ENCODE results near the gene BARX1.
"Not testable (repeated sequence)": the region's sequence is repeated elsewhere in the genome, so short reads cannot be mapped to it uniquely, and the experiment has no call there.

The BARX1 gene, protein sequence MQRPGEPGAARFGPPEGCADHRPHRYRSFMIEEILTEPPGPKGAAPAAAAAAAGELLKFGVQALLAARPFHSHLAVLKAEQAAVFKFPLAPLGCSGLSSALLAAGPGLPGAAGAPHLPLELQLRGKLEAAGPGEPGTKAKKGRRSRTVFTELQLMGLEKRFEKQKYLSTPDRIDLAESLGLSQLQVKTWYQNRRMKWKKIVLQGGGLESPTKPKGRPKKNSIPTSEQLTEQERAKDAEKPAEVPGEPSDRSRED

GRCh38 chr9:93955111-93955980 lies at the start of gene BARX1:
Gene BARX1, minus strand, starts transcription at chr9:93955355. Its CDS starts 209 bp downstream, at chr9:93955146.
- DNase-seq = no peak

GRCh38 chr9:94002316-94003140 lies 47.4 kb upstream of the BARX1 start:
- DNase-seq = no peak

- DNase-seq = no peak
Observed at GRCh38 chr9:93996863-93997262, 41.7 kb upstream of the BARX1 start.

GRCh38 chr9:93996367-93996766 lies 41.2 kb upstream of the BARX1 start:
- DNase-seq = no peak

DNA sequence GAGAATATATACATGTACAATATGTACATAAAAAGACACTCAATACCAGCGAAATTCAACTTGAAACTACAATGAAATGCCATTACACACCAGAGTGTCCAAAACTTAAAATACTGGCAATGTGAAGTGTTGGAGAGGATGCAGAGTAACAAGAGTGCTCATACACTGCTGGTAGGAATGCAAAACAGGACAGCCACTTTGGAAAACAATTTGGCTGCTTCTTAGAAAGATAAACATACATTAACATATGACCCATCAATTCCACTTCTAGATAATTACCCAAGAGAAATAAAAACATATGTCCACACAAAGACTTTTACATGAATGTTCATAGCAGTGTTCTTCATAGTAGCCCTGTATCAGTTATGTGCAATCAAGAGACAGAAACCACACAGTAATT lies 39.4 kb upstream of the BARX1 start:
- no peak for DNase-seq

DNA sequence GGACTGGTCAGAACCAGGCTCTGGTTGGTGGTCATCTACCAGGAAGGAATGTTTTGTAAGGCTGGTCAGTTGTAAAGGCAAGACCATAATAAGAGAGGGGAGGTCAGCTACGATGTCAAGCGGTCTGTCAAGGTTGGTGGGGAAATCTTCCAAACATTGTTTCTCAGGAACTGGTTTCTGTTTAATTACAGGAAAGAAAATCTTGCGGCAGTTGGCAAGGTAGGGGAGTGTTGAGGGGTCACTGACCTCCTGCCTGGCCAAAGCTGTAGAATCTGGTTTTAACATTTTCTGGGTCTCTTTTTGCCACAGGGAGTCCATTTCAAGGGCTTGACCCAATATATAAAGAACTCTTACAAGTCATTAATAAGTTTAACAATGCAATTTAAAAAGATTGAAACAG lies 39.0 kb upstream of the BARX1 start:
- DNase-seq = no peak

DNA sequence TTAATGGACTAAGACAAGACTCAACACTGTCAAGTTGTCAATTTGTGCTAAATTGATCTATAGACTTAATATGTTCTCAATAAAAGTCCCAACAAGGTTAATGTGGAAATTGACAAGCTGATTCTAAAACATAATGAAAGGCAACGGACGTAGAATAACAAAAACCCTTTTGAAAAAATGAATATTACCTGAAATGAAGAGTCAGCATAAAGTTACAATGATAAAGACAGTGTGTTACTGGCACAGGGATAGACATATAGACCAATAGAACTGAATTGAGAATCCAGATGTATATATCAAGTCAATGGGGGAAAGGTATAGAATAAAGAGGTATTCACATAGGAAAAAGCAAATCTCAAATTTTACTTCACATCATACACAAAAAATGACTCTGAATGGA lies 37.7 kb upstream of the BARX1 start:
- DNase-seq = no peak

DNA sequence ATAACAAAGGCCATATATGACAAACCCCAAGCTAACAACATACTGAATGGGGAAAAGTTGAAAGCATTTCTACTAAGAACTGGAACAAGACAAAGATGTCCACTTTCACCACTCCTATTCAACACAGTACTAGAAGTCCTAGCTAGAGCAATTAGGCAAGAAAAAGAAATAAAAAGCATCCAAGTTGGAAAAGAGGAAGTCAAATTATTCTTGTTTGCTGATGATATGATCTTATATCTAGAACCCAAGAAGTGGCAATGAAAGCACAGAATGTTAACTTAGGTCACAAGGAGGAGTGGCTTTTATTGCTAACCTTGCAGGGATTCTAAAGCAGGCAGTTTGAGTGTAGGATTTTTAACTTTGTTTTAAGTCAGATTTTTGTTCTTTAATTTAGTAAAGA lies 35.3 kb upstream of the BARX1 start:
- DNase-seq = no peak

DNA sequence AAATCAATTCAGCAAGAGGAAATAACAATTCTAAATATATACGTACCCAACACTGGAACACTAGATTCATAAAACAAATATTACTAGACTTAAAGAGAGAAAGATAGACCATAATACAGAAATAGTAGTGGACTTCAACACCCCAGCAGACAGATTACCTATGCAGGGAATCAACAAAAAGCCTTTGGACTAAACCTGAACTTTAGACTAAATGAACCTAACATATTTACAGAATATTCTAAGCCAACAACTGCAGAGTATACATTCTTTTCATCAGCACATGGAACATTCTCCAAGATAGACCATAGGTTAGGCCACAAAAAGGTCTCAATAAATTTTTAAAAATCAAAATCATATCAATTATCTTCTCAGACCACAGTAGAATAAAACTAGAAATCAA lies 32.9 kb upstream of the BARX1 start:
- DNase-seq = no peak

DNA sequence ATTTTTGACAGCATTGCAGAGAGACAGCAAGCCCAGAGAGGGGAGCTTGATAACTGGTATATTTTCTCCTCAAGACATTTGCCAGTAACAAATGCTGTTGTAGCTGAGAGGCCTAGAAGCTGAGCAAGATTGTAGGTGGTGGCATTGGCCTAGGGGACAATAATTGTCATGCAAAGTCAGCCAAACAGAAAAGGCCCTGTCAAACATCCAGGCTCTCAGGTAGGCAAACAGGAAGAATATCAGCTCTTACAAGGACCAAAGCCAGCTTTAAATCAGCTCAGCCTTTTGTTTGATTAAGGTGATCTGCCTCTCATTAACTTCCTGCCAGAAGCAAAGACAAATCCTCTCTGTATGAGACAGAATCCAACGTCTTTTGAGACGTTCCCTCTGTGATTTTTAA lies 29.7 kb upstream of the BARX1 start:
- DNase-seq = no peak

DNA sequence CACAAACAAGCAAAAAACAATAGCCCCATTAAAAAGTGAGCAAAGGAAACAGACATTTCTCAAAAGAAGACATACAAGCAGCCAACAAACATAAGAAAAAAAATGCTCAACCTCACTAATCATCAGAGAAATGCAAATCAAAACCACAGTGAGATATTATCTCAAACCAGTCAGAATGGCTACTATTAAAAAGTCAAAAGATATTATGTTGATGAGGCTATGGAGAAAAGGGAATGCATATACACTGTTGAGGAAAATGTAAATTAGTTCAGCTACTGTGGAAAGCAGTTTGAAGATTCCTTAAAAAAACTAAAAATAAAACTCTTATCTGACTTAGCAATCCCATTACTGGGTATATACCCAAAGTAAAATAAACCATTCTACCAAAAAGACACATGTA lies 28.7 kb upstream of the BARX1 start:
- no peak for DNase-seq

- DNase-seq = no peak
Observed at GRCh38 chr9:93979721-93980120, 24.6 kb upstream of the BARX1 start.

GRCh38 chr9:93978551-93978950 lies 23.4 kb upstream of the BARX1 start:
- DNase-seq = no peak

DNA sequence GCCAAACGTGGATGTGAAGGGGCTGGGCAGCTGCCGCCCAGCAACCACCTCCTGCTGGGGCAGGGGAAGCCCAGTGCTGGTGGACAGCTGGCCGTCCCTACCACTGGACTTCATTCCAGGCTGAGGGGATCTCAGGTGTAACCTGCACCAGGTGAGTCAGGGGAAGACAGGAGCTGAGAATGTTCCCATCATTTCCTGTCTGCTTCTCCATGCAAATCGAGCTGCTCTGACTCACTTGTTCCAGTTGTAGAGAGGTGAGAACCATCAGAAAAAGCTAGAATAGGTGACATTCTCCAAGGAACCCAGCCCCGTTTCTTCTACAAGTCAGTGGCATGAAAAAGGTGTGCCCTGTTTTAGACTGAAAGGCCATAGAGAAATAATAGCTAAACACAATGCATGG lies 21.8 kb upstream of the BARX1 start:
- DNase-seq = no peak

DNA sequence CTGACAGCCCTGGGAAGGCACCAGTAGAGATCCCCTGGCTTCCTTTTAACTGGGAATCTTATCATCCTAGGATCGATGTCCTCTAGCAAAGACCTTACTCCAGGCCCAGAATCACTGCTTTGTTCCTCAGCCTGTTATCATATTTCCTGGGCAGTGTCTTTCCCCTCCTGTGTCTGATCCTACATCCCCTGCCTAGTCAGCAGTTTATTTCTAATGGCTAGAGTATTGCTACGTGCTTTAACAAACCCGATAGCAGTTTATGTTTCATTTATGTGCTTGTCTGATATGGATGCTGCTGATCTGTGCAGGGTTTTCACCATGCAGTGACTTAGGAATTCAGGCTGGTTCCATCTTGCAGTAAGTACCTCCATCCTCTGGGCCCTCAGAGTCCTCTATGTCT lies 20.9 kb upstream of the BARX1 start:
- no peak for DNase-seq

DNA sequence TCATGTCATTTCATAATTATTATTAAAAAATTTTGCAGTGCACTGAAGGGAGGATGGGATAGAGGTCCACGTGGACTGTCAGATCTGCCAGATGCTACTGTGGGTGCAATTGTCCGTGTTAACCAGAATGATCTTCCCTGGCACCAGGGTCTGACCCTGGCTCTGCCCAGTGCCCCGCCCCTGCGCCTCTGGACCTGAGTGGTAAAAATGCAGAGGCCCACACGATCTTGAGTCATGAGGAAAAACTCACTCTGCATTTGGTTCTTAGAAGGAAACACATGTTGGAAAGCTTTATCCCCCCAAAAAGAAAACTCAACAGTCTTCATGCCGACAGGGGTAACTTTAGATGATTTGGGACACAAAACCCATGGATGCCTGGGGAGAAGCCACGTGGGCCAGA lies 20.1 kb upstream of the BARX1 start:
- no peak for DNase-seq

GRCh38 chr9:93974151-93974550 lies 19.0 kb upstream of the BARX1 start:
- no peak for DNase-seq

DNA sequence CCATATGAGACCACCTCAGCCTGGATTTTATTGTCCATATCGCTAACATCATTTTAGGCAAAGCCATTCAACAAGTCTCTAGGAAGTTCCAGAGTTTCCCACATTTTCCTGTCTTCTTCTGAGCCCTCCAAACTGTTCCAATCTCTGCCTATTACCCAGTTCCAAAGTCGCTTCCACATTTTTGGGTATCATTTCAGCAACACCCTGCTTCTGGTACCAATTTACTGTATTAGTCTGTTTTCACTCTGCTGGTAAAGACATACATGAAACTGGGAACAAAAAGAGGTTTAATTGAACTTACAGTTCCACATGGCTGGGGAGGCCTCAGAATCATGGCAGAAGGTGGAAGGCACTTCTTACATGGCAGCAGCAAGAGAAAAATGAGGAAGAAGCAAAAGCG lies 17.5 kb upstream of the BARX1 start:
- not testable (repeated sequence) for DNase-seq

GRCh38 chr9:93969328-93969661 lies 14.1 kb upstream of the BARX1 start:
- no peak for DNase-seq

DNA sequence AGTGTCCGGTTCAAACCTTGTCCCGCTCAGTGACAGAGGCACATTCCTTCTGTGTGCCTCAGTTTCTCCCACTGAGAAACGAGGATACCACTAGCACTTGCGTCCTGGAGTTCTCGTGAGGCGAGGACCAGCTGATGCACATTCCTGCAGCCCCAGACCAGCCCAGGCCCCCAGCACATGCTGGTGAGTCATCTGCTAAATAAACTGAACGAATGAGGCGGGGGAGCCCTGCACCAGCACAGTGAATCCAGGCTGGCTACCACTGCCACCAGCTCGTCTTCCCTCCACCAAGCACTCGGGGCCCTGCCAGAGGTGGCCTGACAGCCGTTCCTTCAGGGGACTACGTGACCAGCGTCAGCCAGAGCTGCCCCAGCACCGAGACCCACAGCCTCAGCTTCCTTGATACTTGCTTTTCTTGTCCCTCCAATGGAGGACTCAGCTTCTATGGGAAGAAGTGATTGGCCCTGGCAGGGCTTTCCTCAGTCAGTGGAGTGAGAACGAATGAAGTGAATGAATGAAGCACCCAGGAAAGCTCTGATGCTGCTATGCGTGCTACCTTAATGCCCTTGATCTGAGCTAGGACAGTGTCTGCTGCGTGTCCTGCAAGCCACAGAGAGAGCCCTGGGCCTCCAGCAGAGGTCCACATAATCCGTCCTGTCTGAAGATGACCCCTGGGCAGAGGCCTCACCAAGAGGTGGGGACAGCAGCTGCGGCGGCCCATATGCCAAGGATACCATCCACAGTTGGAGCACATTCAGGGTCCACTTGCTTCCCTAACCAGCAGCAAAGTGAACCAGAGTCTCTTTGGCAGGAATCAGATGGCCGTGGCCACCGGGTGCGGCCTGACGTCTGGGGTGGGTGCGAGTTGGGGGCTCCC lies 13.5 kb upstream of the BARX1 start:
- DNase-seq = peak; percentile 58

- DNase-seq = peak; percentile 53
Observed at GRCh38 chr9:93967020-93967803, 12.1 kb upstream of the BARX1 start.
